A549 (cell line): ENCODE results near the gene UPK3B.
"Not testable (repeated sequence)": the region's sequence is repeated elsewhere in the genome, so short reads cannot be mapped to it uniquely, and the experiment has no call there.

Source experiments
- CEBPB ChIP-seq, 2 experiments: fragments of >200 bp in 1 of 2; sonication (Bioruptor Twin) in 1 of 2; formaldehyde crosslinking in 1 of 2; IDR thresholded peaks; 2 replicates each; pipeline ENCODE4 v1.6.1; 2012 to 2016
- CHD2 ChIP-seq: fragments of 150-350 bp; IDR thresholded peaks from 2 replicates; pipeline ENCODE4 v1.6.1; 2014; ENCODE audit warnings: low read length; ENCODE audit not compliant: partially characterized antibody
- CTCF ChIP-seq: fragments of >200 bp; sonication (Bioruptor Twin); formaldehyde crosslinking; IDR thresholded peaks from 3 replicates; pipeline ENCODE4 v1.5.1; 2016
- E2F6 ChIP-seq: IDR thresholded peaks from 2 replicates; pipeline ENCODE4 v1.6.1; 2012; ENCODE audit warnings: low read depth, borderline replicate concordance
- EHMT2 ChIP-seq: fragments of 200-600 bp; sonication (generic); IDR thresholded peaks from 2 replicates; pipeline ENCODE4 v1.6.1; 2016; ENCODE audit warnings: antibody characterized with exemption, low read depth, mild to moderate bottlenecking, moderate library complexity
- EP300 ChIP-seq, 2 experiments: fragments of >200 bp; sonication (Bioruptor Twin); formaldehyde crosslinking; IDR thresholded peaks; 2 replicates in 1 of 2; 3 replicates in 1 of 2; pipeline ENCODE4 v1.6.1; 2016 to 2017
- HOXA7 ChIP-seq: fragments of 250-450 bp; sonication (Bioruptor Pico); IDR thresholded peaks from 2 replicates; pipeline ENCODE4 v1.5.0; 2020; ENCODE audit warnings: mild to moderate bottlenecking, moderate library complexity
- JUN ChIP-seq, 2 experiments: fragments of >200 bp; sonication (Bioruptor Twin); formaldehyde crosslinking; IDR thresholded peaks; 2 replicates in 1 of 2; 3 replicates in 1 of 2; pipeline ENCODE4 v1.6.1; 2016 to 2017
- NR3C1 ChIP-seq: fragments of >200 bp; sonication (Bioruptor Twin); formaldehyde crosslinking; IDR thresholded peaks from 3 replicates; pipeline ENCODE4 v1.6.1; 2017
- PBX3 ChIP-seq: IDR thresholded peaks from 2 replicates; pipeline ENCODE4 v1.6.1; 2012
- POLR2A ChIP-seq: IDR thresholded peaks from 2 replicates; pipeline ENCODE4 v1.6.1; 2012; ENCODE audit warnings: mild to moderate bottlenecking, low read length
- RCOR1 ChIP-seq: fragments of 150-350 bp; IDR thresholded peaks from 2 replicates; pipeline ENCODE4 v1.6.1; 2014; ENCODE audit warnings: antibody characterized with exemption, low read length, low read depth
- RFX5 ChIP-seq: fragments of 450-650 bp; IDR thresholded peaks from 2 replicates; pipeline ENCODE4 v1.7.1; 2014; ENCODE audit warnings: antibody characterized with exemption, mild to moderate bottlenecking, moderate library complexity
- ZFP36 ChIP-seq: fragments of 450-650 bp; IDR thresholded peaks from 2 replicates; pipeline ENCODE4 v1.6.1; 2014; ENCODE audit warnings: borderline replicate concordance; ENCODE audit not compliant: partially characterized antibody

GRCh38 chr7:76460767-76461166, 49.6 kb upstream of the UPK3B start:
- TF ChIP-seq HOXA7 (CRISPR knock-in tag); PBX3; POLR2A; EHMT2; EP300 (IDR thresholded peaks at IDR 0.05); RFX5; E2F6; CEBPB (IDR thresholded peaks at IDR 0.05); CTCF; RCOR1; CHD2; JUN (IDR thresholded peaks at IDR 0.05); ZFP36; NR3C1: not testable (repeated sequence)
